GM12875 (cell line): ENCODE results near the gene ALDH8A1.
"Not testable (repeated sequence)": the region's sequence is repeated elsewhere in the genome, so short reads cannot be mapped to it uniquely, and the experiment has no call there.

Source experiments
- H3K4me3 ChIP-seq: one replicate; pipeline ENCODE4 v1.5.1; 2011; ENCODE audit warnings: low read depth, low read length, control low read depth
- CTCF ChIP-seq: IDR thresholded peaks from 2 replicates; pipeline ENCODE4 v1.5.1; 2011; ENCODE audit warnings: low read depth, mild to moderate bottlenecking, control low read depth, inconsistent platforms, low read length, moderate library complexity, borderline replicate concordance; ENCODE audit not compliant: insufficient read depth

ALDH8A1 gene

GRCh38 chr6:134898575-134898974 is 51.3 kb downstream of the ALDH8A1 start:
- no peak for TF ChIP-seq CTCF
- no peak overlapping the region for H3K4me3 ChIP-seq

DNA sequence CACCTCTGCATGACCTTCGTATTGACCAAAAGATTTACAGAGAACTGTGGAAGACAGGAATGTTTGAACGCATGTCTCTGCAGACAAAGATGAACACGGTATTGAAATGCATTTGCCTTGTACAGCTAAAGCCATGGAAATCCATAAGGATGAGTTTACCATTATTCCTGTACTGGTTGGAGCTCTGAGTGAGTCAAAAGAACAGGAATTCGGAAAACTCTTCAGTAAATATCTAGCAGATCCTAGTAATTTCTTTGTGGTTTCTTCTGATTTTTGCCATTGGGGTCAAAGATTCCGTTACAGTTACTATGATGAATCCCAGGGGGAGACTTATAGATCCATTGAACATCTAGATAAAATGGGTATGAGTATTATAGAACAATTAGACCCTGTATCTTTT is 51.7 kb downstream of the ALDH8A1 start:
- H3K4me3 ChIP-seq, result not testable (repeated sequence)

- TF ChIP-seq CTCF, result no peak
- H3K4me3 ChIP-seq, result no peak overlapping the region
These were observed 53.0 kb downstream of the ALDH8A1 start for GRCh38 chr6:134896910-134897309.

DNA sequence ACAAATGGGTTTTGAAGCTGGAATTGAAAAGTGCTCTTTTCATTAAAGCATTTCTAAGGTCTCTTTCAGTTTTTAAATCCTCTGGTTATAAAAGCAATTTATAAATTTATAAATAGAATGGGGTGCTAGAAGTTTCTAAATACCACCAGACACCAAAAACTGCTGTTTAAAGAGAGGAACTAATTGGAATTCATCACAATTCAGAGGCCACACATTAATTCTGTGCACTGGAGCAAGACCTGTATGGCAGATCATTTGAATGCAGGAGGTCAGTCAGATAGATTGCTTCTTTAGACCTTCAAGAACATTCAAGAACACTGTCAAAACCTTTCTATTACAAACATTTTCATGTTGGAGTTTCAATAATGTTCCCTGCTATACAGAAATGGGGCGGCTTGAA is 55.1 kb downstream of the ALDH8A1 start:
- H3K4me3 ChIP-seq, result no peak overlapping the region
- no peak for TF ChIP-seq CTCF

GRCh38 chr6:134892362-134892761 is 57.5 kb downstream of the ALDH8A1 start:
- TF ChIP-seq CTCF, result no peak
- H3K4me3 ChIP-seq, result no peak overlapping the region

GRCh38 chr6:134891633-134892032 is 58.3 kb downstream of the ALDH8A1 start:
- TF ChIP-seq CTCF, result no peak
- H3K4me3 ChIP-seq, result no peak overlapping the region

GRCh38 chr6:134888316-134888715 is 61.6 kb downstream of the ALDH8A1 start:
- no peak for TF ChIP-seq CTCF
- H3K4me3 ChIP-seq, result no peak overlapping the region

- no peak for TF ChIP-seq CTCF
- no peak overlapping the region for H3K4me3 ChIP-seq
These were observed 65.1 kb downstream of the ALDH8A1 start for GRCh38 chr6:134884752-134885151.
